PC-3 (cell line): ENCODE results near the gene ZEB1.

Experiments
- CTCF ChIP-seq: fragments of 300-600 bp; sonication (generic); conservative IDR thresholded peaks from 2 replicates; pipeline ENCODE4 v1.5.1; 2017; ENCODE audit warnings: antibody characterized with exemption, low read depth, mild to moderate bottlenecking, low read length
- EZH2 ChIP-seq: fragments of 300-600 bp; sonication (generic); IDR thresholded peaks from one replicate; pipeline ENCODE4 v1.6.1; 2017; ENCODE audit warnings: antibody characterized with exemption, mild to moderate bottlenecking, low read length; ENCODE audit not compliant: unreplicated experiment

GRCh38 chr10:31346953-31347352 lies 27.9 kb downstream of the ZEB1 start:
- no peak for TF ChIP-seq CTCF
- no peak for TF ChIP-seq EZH2
